ENCODE data around the gene CD247.

The CD247 gene

DNA sequence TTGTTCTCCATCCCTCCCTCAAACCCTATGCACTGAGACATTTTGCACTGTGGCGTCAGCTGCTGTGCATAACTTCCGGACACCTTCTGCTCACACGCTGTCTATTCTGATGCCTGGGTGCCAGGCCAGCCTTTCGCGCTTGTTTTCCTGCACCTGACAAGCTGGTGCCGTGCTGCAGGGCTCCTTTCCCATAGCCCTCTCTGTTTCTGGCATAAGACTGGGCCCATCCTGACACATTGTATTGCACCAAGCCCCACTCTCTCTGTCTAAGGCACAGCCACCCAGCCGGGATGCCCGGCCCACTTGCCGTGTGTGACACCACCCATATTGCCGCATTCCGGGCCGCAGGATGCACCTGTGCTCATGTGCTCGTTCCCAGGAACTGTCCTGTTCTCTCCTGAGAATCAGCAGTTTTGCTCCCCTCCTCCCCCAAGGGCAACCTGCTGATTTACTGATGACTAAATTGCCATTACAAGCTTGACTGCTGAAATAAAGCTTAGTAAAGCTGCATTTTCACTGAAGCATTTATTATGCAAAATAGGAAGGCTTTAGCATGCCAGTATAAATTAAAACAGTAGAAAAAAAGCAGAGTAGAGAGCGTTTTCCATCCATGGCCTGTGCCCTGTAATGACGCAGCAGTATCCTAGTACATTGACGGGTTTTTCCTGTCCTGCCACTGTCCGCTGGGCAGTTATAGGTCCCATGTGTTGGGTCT, 88.0 kb downstream of the CD247 start:
- DNase-seq (no peak), ATAC-seq (ENCODE audit: insufficient read depth, low read depth) (peak; percentile 21; the same call in 1 of the 3 replicates)
- H4K20me1 ChIP-seq (ENCODE audit: insufficient read depth, low read length) = no peaks in the 10 kb centered on the region
- H3K79me2 ChIP-seq (ENCODE audit: insufficient read depth, low read length) = no peaks in the 10 kb centered on the region
- no peak overlapping the region for H2AFZ ChIP-seq (ENCODE audit: low read depth, low read length)
- no peak overlapping the region for H3K9ac ChIP-seq (ENCODE audit: low read depth, low read length)
- no peaks in the 10 kb centered on the region for H3K9me3 ChIP-seq (ENCODE audit: insufficient read depth, low read length, severe bottlenecking)
- no peak overlapping the region for H3K4me2 ChIP-seq (ENCODE audit: insufficient read depth, low read length)
- no peak overlapping the region for H3K4me3 ChIP-seq (ENCODE audit: low read depth in 1 of 2, low read length in 2 of 2)
- peaks cover 54% of the 10 kb centered on the region for H3K36me3 ChIP-seq (ENCODE audit: insufficient read depth, low read length)
- no peak overlapping the region; the same call in 1 of the 2 replicates for H3K27ac ChIP-seq (ENCODE audit: low read length)
- TF ChIP-seq EZH2 (IDR thresholded peaks at IDR 0.05; ENCODE audit: borderline replicate concordance, low read depth, low read length, severe bottlenecking) = no peak
- TF ChIP-seq, protein P1, sequence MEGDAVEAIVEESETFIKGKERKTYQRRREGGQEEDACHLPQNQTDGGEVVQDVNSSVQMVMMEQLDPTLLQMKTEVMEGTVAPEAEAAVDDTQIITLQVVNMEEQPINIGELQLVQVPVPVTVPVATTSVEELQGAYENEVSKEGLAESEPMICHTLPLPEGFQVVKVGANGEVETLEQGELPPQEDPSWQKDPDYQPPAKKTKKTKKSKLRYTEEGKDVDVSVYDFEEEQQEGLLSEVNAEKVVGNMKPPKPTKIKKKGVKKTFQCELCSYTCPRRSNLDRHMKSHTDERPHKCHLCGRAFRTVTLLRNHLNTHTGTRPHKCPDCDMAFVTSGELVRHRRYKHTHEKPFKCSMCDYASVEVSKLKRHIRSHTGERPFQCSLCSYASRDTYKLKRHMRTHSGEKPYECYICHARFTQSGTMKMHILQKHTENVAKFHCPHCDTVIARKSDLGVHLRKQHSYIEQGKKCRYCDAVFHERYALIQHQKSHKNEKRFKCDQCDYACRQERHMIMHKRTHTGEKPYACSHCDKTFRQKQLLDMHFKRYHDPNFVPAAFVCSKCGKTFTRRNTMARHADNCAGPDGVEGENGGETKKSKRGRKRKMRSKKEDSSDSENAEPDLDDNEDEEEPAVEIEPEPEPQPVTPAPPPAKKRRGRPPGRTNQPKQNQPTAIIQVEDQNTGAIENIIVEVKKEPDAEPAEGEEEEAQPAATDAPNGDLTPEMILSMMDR (IDR thresholded peaks at IDR 0.05; ENCODE audit: borderline replicate concordance, extremely low read depth, low read length, poor library complexity, severe bottlenecking) = no peak
- no peaks in the 10 kb centered on the region for H3K27me3 ChIP-seq (ENCODE audit: insufficient read depth, low read length, poor library complexity)
- H3K4me1 ChIP-seq (ENCODE audit: insufficient read depth, low read length) = no peaks in the 10 kb centered on the region

DNA sequence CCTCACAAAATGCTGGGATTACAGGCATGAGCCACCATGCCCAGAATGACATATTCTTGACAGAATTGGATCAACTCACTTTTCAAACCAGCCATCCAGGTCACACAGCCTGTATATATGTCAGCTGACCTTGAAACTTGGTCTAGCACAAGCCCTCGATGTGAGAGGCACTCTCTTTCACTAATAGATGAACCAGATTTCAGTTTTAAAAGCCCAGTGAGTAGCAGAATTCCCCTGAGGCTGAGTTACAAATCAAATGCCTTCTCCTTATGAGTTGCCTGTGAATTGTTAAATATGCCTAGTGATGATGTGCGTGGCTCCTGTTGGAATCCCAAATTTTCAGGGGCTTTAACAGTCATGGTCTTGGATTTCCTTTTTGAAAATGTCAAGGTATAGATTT, 88.7 kb downstream of the CD247 start:
- Histone ChIP-seq H3K4me2 (ENCODE audit: insufficient read depth, low read length) (no peak overlapping the region), H3K4me3 (ENCODE audit: low read depth in 1 of 2, low read length in 2 of 2) (no peak overlapping the region), H4K20me1 (ENCODE audit: insufficient read depth, low read length) (no peaks in the 10 kb centered on the region), H3K9me3 (ENCODE audit: insufficient read depth, low read length, severe bottlenecking) (no peaks in the 10 kb centered on the region), H3K36me3 (ENCODE audit: insufficient read depth, low read length) (peaks cover 51% of the 10 kb centered on the region), H3K27me3 (ENCODE audit: insufficient read depth, low read length, poor library complexity) (no peaks in the 10 kb centered on the region), H3K9ac (ENCODE audit: low read depth, low read length) (no peak overlapping the region), H3K27ac (ENCODE audit: low read length) (no peak overlapping the region), H2AFZ (ENCODE audit: low read depth, low read length) (no peak overlapping the region), H3K79me2 (ENCODE audit: insufficient read depth, low read length) (no peaks in the 10 kb centered on the region), H3K4me1 (ENCODE audit: insufficient read depth, low read length) (no peaks in the 10 kb centered on the region)
- ATAC-seq (ENCODE audit: insufficient read depth, low read depth) (no peak), DNase-seq (no peak)
- TF ChIP-seq EZH2 (IDR thresholded peaks at IDR 0.05; ENCODE audit: borderline replicate concordance, low read depth, low read length, severe bottlenecking) = no peak
- TF ChIP-seq, protein P1 (IDR thresholded peaks at IDR 0.05; ENCODE audit: borderline replicate concordance, extremely low read depth, low read length, poor library complexity, severe bottlenecking) = no peak

DNA sequence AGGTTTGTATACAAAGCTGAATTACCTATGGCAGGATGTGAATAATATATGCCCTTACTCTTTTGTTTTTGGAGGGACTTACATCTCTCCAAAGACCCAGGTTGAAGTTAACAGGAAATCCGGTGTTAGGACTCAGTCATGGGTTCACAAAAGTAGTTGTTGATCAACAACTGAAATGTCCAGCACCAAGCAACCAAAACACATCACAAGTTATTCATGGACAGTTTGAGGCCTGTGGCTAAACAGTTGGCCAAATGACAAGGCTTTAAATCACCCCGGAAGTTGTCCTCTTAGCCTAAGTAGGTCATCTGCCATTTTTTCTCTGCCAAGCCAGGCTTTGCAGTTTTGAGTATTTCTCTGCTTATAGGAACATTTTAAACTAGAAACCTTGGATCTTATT, 89.9 kb downstream of the CD247 start:
- H3K4me3 ChIP-seq (ENCODE audit: low read depth in 1 of 2, low read length in 2 of 2) = no peak overlapping the region
- no peaks in the 10 kb centered on the region for H3K9me3 ChIP-seq (ENCODE audit: insufficient read depth, low read length, severe bottlenecking)
- no peak for DNase-seq
- H3K9ac ChIP-seq (ENCODE audit: low read depth, low read length) = no peak overlapping the region
- H3K36me3 ChIP-seq (ENCODE audit: insufficient read depth, low read length) = peaks cover 39% of the 10 kb centered on the region
- no peaks in the 10 kb centered on the region for H3K4me1 ChIP-seq (ENCODE audit: insufficient read depth, low read length)
- no peaks in the 10 kb centered on the region for H4K20me1 ChIP-seq (ENCODE audit: insufficient read depth, low read length)
- no peaks in the 10 kb centered on the region for H3K79me2 ChIP-seq (ENCODE audit: insufficient read depth, low read length)
- H2AFZ ChIP-seq (ENCODE audit: low read depth, low read length) = no peak overlapping the region
- H3K4me2 ChIP-seq (ENCODE audit: insufficient read depth, low read length) = no peak overlapping the region
- no peaks in the 10 kb centered on the region for H3K27me3 ChIP-seq (ENCODE audit: insufficient read depth, low read length, poor library complexity)
- H3K27ac ChIP-seq (ENCODE audit: low read length) = no peak overlapping the region
- no peak for ATAC-seq (ENCODE audit: insufficient read depth, low read depth)
- TF ChIP-seq EZH2 (IDR thresholded peaks at IDR 0.05; ENCODE audit: borderline replicate concordance, low read depth, low read length, severe bottlenecking) = no peak
- TF ChIP-seq, protein P1 (IDR thresholded peaks at IDR 0.05; ENCODE audit: borderline replicate concordance, extremely low read depth, low read length, poor library complexity, severe bottlenecking) = no peak
